ENCODE results near the gene AMZ1.
"Not testable (repeated sequence)": the region's sequence is repeated elsewhere in the genome, so short reads cannot be mapped to it uniquely, and the experiment has no call there.

Gene AMZ1

DNA sequence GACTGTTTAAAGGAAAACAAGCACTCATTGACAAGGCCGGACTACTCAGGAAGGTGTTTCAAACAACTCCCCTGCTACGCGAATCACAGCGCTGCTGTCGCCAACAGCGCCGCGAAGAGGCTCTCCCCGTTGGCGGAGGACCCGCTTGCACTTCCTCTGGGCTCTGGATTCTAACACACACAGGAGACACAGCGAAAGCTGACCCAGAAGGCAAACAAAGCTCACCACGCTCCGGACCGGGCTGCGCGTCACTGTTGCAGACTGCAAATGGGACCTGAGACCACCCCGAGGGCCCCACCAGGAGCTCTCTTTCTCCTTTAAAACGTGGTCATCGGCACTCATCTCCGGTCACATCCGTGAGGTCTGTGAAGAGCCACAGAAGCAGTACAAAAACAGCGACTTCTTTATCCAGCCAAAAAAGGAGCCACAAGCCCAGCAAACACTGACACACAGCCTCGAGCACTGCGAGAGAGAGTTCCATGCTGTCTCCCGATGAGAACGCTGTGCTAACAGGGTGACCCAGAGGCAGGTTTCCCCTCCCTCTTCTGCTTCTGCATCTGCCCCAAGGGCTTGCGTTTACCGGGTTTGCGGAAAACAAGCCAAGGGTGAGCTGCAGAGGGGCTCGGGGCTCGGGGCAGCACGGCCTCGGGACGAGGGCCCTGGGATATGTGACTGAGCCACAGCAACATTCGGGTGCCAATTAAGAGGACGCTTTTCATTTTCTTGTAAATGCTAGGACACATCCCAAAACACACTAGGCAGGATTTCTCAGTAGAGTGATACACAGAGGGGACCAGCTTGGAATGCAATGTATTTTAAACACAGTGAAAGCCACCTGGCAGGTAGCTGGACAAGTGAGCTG lies 41.3 kb downstream of the AMZ1 start:
- Mint-ChIP-seq H3K4me1 (peaks cover 38% of the 10 kb centered on the region), H3K4me3 (no peak overlapping the region), H3K9me3 (no peaks in the 10 kb centered on the region), H3K27me3 (no peaks in the 10 kb centered on the region), H3K27ac (no peak overlapping the region)
- no peak for DNase-seq
- ATAC-seq = no peak

DNA sequence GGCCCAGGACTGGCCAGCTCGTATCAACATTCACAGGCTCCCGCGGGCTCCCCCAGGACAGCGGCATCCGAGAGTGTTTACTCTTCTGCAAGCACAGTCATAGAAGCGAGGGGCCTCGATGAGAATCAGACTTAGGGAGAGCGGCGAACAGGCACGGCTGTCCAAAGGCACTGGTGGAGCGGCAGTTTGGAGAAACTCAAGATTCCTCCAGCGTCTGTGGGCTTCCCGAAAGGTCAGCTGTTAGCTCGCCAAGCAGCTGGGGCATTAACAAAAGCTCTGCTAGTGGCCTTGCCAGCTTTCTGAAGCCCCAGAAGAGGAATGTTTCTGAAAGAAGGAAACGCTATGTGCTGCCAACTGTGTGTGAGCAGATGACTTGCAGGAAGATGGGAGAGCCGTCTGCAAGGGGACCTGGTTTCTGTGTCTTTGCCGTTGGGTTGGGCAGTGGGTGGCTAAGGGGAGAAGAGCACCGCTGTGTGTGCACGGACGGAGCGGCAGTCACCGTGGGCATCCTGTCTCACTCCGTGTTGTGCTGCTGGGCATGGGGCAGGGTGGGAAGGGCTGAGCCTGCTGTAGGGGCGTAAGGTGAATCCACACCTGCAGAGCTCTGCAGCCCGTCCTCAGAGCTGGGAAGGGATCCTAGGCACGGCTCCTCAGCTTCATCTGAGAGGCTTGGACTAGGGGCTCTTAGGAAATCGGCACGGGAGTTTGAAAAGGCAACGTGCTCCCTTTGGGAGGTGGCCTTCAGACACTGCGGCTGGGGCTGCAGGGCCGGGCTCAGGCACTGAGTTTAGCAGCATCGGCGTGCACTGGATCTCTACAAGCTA lies 42.1 kb downstream of the AMZ1 start:
- Mint-ChIP-seq H3K9me3 (no peaks in the 10 kb centered on the region), H3K4me1 (peaks cover 40% of the 10 kb centered on the region), H3K27ac (no peak overlapping the region), H3K27me3 (peaks cover 4% of the 10 kb centered on the region), H3K4me3 (no peak overlapping the region)
- DNase-seq = no peak
- no peak for ATAC-seq

DNA sequence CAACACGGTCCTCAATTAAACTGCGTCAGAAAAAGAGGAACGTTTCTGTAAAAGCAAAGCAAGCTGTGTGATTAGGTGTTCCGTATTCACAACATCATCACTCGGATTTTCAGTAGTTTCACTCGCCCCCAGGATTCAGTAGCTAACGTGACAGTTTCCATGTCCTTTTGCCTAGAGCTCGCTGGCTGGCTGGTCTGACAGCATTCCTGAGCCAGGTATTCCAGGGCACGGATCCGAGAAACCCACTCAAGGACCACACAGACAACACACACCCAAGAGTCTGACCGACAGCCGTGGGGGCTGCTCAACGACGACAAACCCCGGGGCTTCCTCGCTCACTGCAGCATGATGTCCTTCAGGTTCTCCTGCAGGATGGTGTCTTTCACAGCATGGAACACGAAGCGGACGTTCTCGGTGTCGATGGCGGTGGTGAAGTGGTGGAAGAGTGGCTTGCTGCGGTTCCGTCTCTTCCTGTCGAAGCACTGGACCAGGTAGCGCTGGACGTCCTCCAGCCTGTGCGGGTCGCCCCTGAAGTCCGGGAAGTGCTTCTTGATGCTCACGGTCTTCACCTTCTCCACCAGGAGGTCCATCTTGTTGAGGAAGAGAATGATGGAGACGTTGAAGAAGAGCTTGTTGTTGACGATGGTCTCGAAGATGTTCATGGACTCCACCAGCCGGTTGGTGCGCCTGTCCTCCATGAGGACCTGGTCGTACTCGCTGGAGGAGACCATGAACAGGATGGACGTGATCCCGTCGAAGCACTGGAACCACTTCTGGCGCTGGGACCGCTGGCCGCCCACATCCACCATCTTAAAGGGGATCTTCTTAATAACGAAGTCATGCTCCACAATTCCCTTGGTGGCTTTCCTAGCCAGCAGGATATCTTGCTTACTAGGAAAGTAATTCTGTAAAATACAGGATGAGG lies 43.1 kb downstream of the AMZ1 start:
- no peak overlapping the region for H3K4me3 Mint-ChIP-seq
- no peak for ATAC-seq
- H3K9me3 Mint-ChIP-seq = no peaks in the 10 kb centered on the region
- no peak for DNase-seq
- H3K4me1 Mint-ChIP-seq = peaks cover 50% of the 10 kb centered on the region
- H3K27me3 Mint-ChIP-seq = peaks cover 10% of the 10 kb centered on the region
- peak overlapping the region in 1 of 2 donors; percentile 50 for H3K27ac Mint-ChIP-seq

DNA sequence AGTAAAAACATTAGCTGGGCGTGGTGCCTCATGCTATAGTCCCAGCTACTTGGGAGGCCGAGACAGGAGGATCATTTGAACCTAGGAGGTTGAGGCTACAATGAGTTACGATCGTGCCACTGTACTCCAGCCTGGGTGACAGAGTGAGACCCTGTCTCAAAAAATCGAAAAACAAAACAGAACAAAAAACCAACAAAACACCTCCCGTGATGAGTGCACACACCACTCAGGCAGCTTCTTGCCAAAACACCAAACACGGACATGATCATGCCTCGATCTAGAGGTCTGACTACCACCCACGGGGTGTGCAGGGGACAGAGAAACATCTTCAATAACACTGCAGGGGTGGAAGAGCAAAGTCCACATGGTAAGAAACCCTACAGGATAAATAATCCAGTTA lies 44.4 kb downstream of the AMZ1 start:
- DNase-seq (no peak), ATAC-seq (no peak)
- Mint-ChIP-seq H3K9me3 (no peaks in the 10 kb centered on the region), H3K4me1 (peaks cover 59% of the 10 kb centered on the region), H3K27ac (no peak overlapping the region), H3K4me3 (no peak overlapping the region), H3K27me3 (peaks cover 10% of the 10 kb centered on the region)

DNA sequence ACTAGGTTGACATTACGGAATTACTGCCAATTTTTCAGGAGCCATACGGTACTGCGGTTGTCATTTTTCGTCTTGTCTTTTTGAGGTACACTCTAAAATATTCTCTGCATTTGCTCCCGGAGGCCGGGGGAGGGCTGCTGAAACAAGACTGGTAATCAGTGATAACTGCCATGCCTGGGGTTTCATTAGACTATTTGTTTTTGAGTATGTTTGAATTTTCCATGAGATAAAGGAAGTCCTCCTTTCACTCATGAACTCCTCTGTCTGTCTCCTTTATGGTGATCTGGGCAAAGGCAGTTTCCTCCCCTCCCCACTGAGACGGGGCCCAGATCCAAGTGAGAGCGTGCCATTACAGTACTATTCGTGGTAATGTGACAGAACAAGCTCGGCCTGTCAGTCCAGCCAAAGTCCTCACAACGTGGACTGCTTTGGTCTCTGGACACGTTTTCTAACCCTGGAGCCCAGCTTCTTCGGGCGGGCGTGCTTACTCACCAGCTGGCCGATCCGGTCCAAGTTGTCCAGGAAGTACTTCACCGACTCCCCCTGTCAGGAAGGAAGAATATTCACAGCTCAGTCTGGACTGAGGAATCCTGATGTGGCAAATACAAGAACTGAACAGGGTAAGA lies 45.1 kb downstream of the AMZ1 start:
- DNase-seq (no peak), ATAC-seq (no peak)
- Mint-ChIP-seq H3K9me3 (no peaks in the 10 kb centered on the region), H3K27ac (peak overlapping the region; percentile 39 to 49), H3K4me1 (peaks cover 62% of the 10 kb centered on the region), H3K4me3 (no peak overlapping the region), H3K27me3 (peaks cover 10% of the 10 kb centered on the region)

DNA sequence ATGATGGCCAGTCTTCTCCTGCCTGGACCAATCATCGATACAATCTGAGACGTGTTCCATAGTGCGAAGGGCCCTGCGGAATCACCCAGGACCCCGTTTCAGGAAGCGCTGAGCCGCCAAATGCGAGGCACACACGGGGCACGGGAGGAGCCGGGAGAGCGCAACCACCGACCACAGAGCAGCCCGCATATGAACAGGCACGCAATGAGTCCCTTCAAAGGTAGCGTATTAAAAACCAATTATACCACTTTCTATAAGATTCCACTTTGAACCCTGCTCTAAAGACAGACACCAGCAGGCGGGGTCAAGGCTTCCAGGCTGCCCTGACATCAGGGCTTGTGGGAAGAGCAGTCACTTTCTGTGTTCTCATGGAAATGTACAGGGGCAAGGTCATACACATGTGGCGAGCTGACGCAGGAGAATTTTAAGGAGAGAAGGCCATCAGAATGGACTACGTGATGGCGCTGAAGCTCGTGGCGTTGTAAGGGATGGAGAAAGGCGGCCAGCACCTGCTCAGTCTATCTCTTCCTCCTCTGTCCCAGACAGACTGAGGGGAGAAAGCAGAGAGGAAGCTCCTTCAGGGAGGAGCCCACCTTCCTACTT lies 46.2 kb downstream of the AMZ1 start:
- ATAC-seq (no peak), DNase-seq (no peak)
- Mint-ChIP-seq H3K27ac (peak overlapping the region in 1 of 2 donors; percentile 23), H3K4me1 (peaks cover 66% of the 10 kb centered on the region), H3K9me3 (no peaks in the 10 kb centered on the region), H3K4me3 (peak overlapping the region; percentile 61 to 86), H3K27me3 (peaks cover 10% of the 10 kb centered on the region)

DNA sequence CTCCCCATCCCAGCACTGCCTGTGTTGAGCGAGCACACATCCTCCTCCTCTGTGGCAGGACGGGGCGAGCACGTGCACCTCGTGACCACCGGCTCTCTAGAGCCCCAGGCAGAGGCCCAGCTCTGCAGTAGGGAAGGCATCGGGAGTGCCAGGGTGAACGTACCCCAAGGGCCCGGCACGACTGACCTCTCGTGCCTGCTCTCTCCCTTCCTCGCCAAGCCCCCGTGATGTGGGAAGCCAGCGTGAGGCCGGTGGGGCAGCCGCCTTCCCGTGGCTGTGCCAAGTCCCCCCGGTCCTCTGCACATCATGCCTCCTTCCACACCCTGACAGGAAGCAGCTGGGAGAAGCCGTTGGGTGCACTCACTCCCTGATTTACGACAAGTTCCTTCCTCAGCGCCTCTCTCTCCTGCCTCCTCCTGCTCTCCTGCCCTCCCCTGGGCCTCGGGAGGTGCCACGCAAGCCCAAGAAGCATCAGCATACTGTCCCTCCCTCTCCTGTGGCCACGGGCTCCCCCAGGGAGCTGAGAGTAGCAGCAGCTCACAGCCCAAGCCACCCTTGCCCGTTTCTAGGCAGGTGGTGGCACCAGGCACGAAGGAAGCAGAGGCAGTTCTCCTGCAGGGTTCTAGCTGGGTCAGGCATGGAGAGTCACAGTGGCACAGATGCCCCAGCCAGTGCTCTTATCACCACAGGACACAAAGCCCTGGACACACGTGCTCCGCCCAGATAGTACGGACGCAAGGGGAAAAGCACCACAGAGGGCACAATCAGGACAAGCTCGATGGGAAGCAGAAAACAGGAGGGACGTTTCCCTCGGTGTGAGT lies 47.0 kb downstream of the AMZ1 start:
- peak; percentile 74 for ATAC-seq
- Mint-ChIP-seq H3K4me1 (peaks cover 66% of the 10 kb centered on the region), H3K27me3 (peaks cover 10% of the 10 kb centered on the region), H3K27ac (peak overlapping the region; percentile 48 to 85), H3K9me3 (no peaks in the 10 kb centered on the region), H3K4me3 (peak overlapping the region; percentile 45 to 86)
- no peak for DNase-seq

DNA sequence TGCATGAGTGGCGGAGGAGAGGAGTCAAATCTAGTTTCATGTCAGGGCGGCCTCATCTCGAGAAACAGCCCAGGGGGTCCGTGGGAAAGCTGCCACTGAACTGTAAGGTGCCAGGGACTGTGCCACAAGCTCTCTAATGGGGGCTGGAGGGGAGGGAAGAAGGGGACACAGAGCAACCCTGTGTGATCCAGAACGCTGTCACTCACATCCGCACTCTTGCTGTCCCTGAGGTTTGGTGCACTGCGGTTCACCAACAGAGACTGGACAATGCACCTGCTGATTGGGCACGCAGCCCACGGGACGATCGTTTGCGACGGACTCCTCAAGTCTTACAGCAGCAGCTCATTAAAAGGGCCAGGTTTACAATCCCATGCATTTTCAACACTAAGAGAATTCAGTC lies 47.7 kb downstream of the AMZ1 start:
- ATAC-seq = no peak
- no peaks in the 10 kb centered on the region for H3K9me3 Mint-ChIP-seq
- H3K4me1 Mint-ChIP-seq = peaks cover 66% of the 10 kb centered on the region
- H3K27ac Mint-ChIP-seq = no peak overlapping the region
- peaks cover 10% of the 10 kb centered on the region for H3K27me3 Mint-ChIP-seq
- H3K4me3 Mint-ChIP-seq = no peak overlapping the region
- DNase-seq = no peak

DNA sequence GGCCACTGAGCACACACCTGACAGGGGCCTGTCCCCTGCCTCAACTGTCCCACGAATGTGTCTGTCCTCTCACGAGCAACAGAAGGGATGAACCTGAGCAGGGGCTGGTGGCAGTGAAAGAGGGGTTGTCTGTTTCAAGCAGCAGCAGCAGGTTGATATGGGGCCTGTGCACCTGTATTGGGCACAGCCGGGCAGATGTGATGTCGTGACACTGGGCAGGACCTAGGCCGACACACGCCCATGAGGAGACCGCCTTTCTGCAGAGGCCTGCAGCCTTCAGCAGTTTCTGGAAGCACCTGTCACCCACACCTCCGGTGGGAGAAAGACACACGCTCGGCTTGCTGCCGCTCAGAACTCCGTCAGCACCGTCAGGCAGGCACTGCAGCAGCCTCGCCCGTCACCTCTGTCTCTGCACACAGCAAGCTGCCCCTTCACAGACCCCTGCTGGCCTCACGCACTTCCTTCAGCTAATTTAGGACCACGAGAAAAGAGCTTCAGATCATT lies 48.5 kb downstream of the AMZ1 start:
- H3K27me3 Mint-ChIP-seq = peaks cover 10% of the 10 kb centered on the region
- no peaks in the 10 kb centered on the region for H3K9me3 Mint-ChIP-seq
- peaks cover 62% of the 10 kb centered on the region for H3K4me1 Mint-ChIP-seq
- ATAC-seq = no peak
- DNase-seq = no peak
- H3K27ac Mint-ChIP-seq = no peak overlapping the region
- H3K4me3 Mint-ChIP-seq = no peak overlapping the region

DNA sequence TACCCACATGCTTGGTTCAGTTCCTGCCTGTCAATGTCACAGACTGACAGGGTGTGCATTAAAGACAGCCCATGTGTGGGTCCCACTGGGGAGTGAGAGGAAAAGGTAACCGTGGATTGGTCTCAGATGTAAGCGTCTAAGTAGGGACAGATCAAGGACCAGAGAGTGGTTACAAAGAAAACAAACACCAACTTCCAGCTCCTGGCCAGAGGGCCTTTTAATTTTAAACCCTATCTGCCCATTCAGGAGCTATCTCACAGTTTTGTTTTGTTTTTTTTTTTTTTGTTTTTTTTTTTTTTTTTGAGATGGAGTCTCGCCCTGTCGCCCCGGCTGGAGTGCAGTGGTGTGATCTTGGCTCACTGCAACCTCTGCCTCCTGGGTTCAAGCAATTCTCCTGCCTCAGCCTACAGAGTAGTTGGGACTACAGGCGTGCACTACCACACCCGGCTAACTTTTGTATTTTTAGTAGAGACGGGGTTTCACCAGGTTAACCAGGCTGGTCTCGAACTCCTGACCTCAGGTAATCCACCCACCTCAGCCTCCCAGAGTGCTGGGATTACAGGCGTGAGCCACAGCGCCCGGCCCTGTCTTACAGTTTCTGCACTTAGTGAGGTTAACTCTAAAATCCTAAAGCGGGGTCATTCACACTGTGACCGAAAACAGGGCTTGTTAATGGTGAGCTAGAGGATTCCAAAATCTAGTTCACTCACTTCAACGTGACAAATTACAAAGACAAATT lies 49.2 kb downstream of the AMZ1 start:
- not testable (repeated sequence) for ATAC-seq, DNase-seq, H3K9me3 Mint-ChIP-seq, H3K4me3 Mint-ChIP-seq, H3K27ac Mint-ChIP-seq
- Mint-ChIP-seq H3K4me1 (peaks cover 54% of the 10 kb centered on the region), H3K27me3 (peaks cover 10% of the 10 kb centered on the region)

DNA sequence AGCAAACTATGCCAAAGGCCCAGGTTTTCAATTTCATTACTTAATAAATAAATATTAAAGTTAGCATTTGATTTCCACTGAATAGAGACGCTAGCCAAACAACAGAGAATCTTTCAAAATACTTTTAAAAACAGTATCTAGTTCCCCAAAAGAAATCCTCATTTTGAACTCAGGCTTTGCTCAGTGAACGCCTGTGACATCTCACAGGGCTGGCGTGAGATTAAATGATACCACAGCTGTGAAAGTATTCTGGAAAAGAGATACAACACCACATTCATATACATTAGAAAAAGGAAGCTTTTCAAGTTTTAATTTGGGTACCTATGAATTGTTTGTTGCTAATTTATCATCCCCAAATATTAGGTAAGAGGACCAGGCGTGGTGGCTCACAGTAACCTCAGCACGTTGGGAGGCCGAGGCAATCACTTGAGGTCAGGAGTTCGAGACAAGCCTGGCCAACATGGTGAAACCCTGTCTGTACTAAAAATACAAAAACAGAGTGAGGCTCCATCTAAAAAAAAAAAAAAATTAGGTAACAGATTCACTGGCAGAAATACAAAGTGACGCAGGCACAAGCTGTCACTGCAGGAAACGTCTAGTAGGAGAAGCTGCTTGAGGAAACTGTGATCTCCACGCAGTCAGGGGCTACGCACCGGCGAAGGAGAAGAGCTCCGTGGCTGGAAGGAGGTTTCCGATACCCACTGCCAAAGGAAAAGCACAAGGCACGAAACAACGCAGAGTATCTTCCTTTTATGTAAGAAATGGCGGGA lies 50.0 kb downstream of the AMZ1 start:
- DNase-seq = no peak
- H3K4me1 Mint-ChIP-seq = peaks cover 47% of the 10 kb centered on the region
- peak overlapping the region in 1 of 2 donors; percentile 81 for H3K27ac Mint-ChIP-seq
- no peaks in the 10 kb centered on the region for H3K9me3 Mint-ChIP-seq
- ATAC-seq = no peak
- no peak overlapping the region for H3K4me3 Mint-ChIP-seq
- H3K27me3 Mint-ChIP-seq = peaks cover 10% of the 10 kb centered on the region

DNA sequence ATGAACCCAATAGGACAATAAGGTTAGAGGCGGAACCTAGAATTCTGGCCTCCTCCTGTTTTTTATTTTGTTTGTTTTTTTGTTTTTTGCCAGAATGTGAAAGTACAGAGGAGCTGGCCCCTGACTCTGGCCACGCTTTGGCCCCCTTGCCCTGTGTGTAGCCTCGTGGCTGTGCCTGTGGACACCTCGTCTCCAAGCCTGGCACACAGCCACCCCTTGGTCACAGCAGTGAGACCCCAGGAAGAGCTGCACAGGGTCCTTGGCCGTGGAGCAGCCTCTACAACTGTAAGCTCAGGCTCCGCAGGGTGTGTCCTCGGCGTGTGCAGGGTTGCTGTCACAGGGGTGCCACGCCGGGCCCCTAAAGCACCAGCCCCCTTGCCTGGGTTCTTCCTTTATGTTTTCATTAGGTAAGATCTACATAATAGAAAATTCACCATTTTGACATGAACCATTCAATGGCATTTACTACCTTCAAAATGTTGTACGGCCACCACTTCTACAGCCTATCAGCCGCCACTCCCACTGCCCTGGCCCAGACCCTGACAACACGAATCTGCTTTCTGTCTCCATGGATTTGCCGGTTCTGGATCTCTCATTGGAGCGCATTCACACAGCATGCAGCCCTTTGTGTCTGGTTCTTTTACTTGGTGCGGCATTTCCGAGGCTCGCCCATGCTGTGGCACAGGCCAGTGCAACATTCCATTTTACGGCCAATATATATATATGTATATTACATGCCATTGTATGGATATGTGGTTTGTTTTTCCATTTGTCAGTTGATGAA lies 51.0 kb downstream of the AMZ1 start:
- DNase-seq (no peak), ATAC-seq (no peak)
- no peak overlapping the region for H3K4me3 Mint-ChIP-seq
- H3K4me1 Mint-ChIP-seq = peaks cover 38% of the 10 kb centered on the region
- H3K27ac Mint-ChIP-seq = no peak overlapping the region
- no peaks in the 10 kb centered on the region for H3K9me3 Mint-ChIP-seq
- peaks cover 10% of the 10 kb centered on the region for H3K27me3 Mint-ChIP-seq
